HCT116 (cell line): ENCODE data around the gene ITPKB.

Experiments used
- CEBPB ChIP-seq: IDR thresholded peaks from 2 replicates; pipeline ENCODE4 v1.6.1; 2012; ENCODE audit warnings: low read depth
- CTCF ChIP-seq, 3 experiments: fragments of 200-600 bp in 1 of 3; sonication (generic) in 1 of 3; IDR thresholded peaks in 2 of 3; conservative IDR thresholded peaks in 1 of 3; 2 replicates each; pipeline ENCODE4 v1.5.1; 2012 to 2017; ENCODE audit warnings: low read depth in 2 of 3, low read length in 2 of 3, antibody characterized with exemption in 1 of 3, borderline replicate concordance in 1 of 3, control low read depth in 1 of 3, mild to moderate bottlenecking in 1 of 3, mixed read lengths in 1 of 3, mixed run types in 1 of 3, moderate library complexity in 1 of 3; ENCODE audit not compliant: insufficient read depth in 1 of 3
- EGR1 ChIP-seq: IDR thresholded peaks from 2 replicates; pipeline ENCODE4 v1.6.1; 2012; ENCODE audit warnings: low read depth
- ELF1 ChIP-seq: IDR thresholded peaks from 2 replicates; pipeline ENCODE4 v1.6.1; 2012; ENCODE audit warnings: low read depth, borderline replicate concordance
- EZH2 ChIP-seq: fragments of 200-600 bp; sonication (generic); IDR thresholded peaks from 2 replicates; pipeline ENCODE4 v1.6.1; 2017; ENCODE audit warnings: antibody characterized with exemption, mixed run types
- FOSL1 ChIP-seq: IDR thresholded peaks from 2 replicates; pipeline ENCODE4 v1.6.1; 2012; ENCODE audit warnings: low read depth
- JUND ChIP-seq: IDR thresholded peaks from 2 replicates; pipeline ENCODE4 v1.6.1; 2012
- POLR2A ChIP-seq: IDR thresholded peaks from 2 replicates; pipeline ENCODE4 v1.7.0; 2011; ENCODE audit warnings: borderline replicate concordance; ENCODE audit not compliant: insufficient read depth, insufficient read length; ENCODE audit errors: extremely low read depth
- POLR2AphosphoS5 ChIP-seq: IDR thresholded peaks from 2 replicates; pipeline ENCODE4 v1.6.1; 2011; ENCODE audit warnings: mild to moderate bottlenecking, low read depth, low read length, moderate library complexity
- RAD21 ChIP-seq: IDR thresholded peaks from 2 replicates; pipeline ENCODE4 v1.6.1; 2012; ENCODE audit warnings: low read depth, mild to moderate bottlenecking
- SRF ChIP-seq: IDR thresholded peaks from 2 replicates; pipeline ENCODE4 v1.6.1; 2012; ENCODE audit warnings: low read depth
- ZFX ChIP-seq: fragments of 450-650 bp; IDR thresholded peaks from 2 replicates; pipeline ENCODE4 v1.6.1; 2017
- ZNF274 ChIP-seq: fragments of 200-500 bp; sonication (Bioruptor generic); IDR thresholded peaks from 2 replicates; pipeline ENCODE4 v1.6.1; 2014; ENCODE audit warnings: mild to moderate bottlenecking, low read depth, low read length, inconsistent platforms
- TF ChIP-seq, protein P1 (sequence below): IDR thresholded peaks from 2 replicates; pipeline ENCODE4 v1.6.1; 2012; ENCODE audit warnings: low read depth

- TF ChIP-seq CTCF (IDR thresholded peaks at IDR 0.05 in 2 of 3, conservative IDR thresholded peaks at IDR 0.05 in 1 of 3; ENCODE audit: borderline replicate concordance in 1 of 3, insufficient read depth in 1 of 3, low read depth in 2 of 3, low read length in 2 of 3) = no peak
- TF ChIP-seq POLR2AphosphoS5 = no peak
- no peak for TF ChIP-seq CEBPB
- no peak for TF ChIP-seq EZH2
- TF ChIP-seq ZFX = no peak
- TF ChIP-seq EGR1 = no peak
- TF ChIP-seq SRF = no peak
- TF ChIP-seq POLR2A = no peak
- TF ChIP-seq JUND = no peak
- no peak for TF ChIP-seq ELF1
- TF ChIP-seq, protein P1, sequence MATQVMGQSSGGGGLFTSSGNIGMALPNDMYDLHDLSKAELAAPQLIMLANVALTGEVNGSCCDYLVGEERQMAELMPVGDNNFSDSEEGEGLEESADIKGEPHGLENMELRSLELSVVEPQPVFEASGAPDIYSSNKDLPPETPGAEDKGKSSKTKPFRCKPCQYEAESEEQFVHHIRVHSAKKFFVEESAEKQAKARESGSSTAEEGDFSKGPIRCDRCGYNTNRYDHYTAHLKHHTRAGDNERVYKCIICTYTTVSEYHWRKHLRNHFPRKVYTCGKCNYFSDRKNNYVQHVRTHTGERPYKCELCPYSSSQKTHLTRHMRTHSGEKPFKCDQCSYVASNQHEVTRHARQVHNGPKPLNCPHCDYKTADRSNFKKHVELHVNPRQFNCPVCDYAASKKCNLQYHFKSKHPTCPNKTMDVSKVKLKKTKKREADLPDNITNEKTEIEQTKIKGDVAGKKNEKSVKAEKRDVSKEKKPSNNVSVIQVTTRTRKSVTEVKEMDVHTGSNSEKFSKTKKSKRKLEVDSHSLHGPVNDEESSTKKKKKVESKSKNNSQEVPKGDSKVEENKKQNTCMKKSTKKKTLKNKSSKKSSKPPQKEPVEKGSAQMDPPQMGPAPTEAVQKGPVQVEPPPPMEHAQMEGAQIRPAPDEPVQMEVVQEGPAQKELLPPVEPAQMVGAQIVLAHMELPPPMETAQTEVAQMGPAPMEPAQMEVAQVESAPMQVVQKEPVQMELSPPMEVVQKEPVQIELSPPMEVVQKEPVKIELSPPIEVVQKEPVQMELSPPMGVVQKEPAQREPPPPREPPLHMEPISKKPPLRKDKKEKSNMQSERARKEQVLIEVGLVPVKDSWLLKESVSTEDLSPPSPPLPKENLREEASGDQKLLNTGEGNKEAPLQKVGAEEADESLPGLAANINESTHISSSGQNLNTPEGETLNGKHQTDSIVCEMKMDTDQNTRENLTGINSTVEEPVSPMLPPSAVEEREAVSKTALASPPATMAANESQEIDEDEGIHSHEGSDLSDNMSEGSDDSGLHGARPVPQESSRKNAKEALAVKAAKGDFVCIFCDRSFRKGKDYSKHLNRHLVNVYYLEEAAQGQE = no peak
- TF ChIP-seq RAD21 = no peak
- no peak for TF ChIP-seq ZNF274
- TF ChIP-seq FOSL1 = no peak
Observed at GRCh38 chr1:226660410-226661182, 78.5 kb downstream of the ITPKB start.
